ENCODE data around the gene UBALD2. TPM values are rescaled to one million over a fixed set of nuclear protein-coding genes. Genes with fewer than 3 reads are reported as not detected.

Gene UBALD2
- total RNA-seq, 1 donor, result 5.1 TPM

GRCh38 chr17:76261421-76262215 is 3.5 kb upstream of the UBALD2 start:
- H3K36me3 ChIP-seq (ENCODE audit: insufficient read depth, low read length), result no peaks in the 10 kb centered on the region
- peak; percentile 98 for DNase-seq (ENCODE audit: insufficient read length, low spot score, missing footprints)
- H3K4me1 ChIP-seq (ENCODE audit: insufficient read depth, low read length), result peaks cover 24% of the 10 kb centered on the region
- no peaks in the 10 kb centered on the region for H3K9me3 ChIP-seq (ENCODE audit: low read depth, low read length)
- H3K79me2 ChIP-seq (ENCODE audit: insufficient read depth, low read length), result peaks cover 13% of the 10 kb centered on the region
- TF ChIP-seq, protein P1, sequence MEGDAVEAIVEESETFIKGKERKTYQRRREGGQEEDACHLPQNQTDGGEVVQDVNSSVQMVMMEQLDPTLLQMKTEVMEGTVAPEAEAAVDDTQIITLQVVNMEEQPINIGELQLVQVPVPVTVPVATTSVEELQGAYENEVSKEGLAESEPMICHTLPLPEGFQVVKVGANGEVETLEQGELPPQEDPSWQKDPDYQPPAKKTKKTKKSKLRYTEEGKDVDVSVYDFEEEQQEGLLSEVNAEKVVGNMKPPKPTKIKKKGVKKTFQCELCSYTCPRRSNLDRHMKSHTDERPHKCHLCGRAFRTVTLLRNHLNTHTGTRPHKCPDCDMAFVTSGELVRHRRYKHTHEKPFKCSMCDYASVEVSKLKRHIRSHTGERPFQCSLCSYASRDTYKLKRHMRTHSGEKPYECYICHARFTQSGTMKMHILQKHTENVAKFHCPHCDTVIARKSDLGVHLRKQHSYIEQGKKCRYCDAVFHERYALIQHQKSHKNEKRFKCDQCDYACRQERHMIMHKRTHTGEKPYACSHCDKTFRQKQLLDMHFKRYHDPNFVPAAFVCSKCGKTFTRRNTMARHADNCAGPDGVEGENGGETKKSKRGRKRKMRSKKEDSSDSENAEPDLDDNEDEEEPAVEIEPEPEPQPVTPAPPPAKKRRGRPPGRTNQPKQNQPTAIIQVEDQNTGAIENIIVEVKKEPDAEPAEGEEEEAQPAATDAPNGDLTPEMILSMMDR (IDR thresholded peaks at IDR 0.05; ENCODE audit: extremely low read depth, low read depth, low read length), result no peak
- H3K4me2 ChIP-seq (ENCODE audit: insufficient read depth, low read length), result peak overlapping the region; percentile 8
- no peak overlapping the region for H3K4me3 ChIP-seq (ENCODE audit: insufficient read depth, low read length)
- no peaks in the 10 kb centered on the region for H3K27me3 ChIP-seq (ENCODE audit: insufficient read depth, low read length)
- no peaks in the 10 kb centered on the region for H4K20me1 ChIP-seq (ENCODE audit: insufficient read depth, low read length)
- peak overlapping the region; percentile 53 for H2AFZ ChIP-seq (ENCODE audit: low read length)
- H3K27ac ChIP-seq (ENCODE audit: low read depth, low read length), result peak overlapping the region; percentile 56

- Histone ChIP-seq H3K4me1 (ENCODE audit: insufficient read depth, low read length) (peaks cover 32% of the 10 kb centered on the region), H3K27me3 (ENCODE audit: insufficient read depth, low read length) (no peaks in the 10 kb centered on the region), H3K9me3 (ENCODE audit: low read depth, low read length) (no peaks in the 10 kb centered on the region), H3K4me2 (ENCODE audit: insufficient read depth, low read length) (no peak overlapping the region), H3K36me3 (ENCODE audit: insufficient read depth, low read length) (no peaks in the 10 kb centered on the region), H2AFZ (ENCODE audit: low read length) (peak overlapping the region; percentile 53), H3K27ac (ENCODE audit: low read depth, low read length) (peak overlapping the region; percentile 56), H3K4me3 (ENCODE audit: insufficient read depth, low read length) (no peak overlapping the region), H3K79me2 (ENCODE audit: insufficient read depth, low read length) (peaks cover 24% of the 10 kb centered on the region), H4K20me1 (ENCODE audit: insufficient read depth, low read length) (no peaks in the 10 kb centered on the region)
- DNase-seq (ENCODE audit: insufficient read length, low spot score, missing footprints), result peak; percentile 18
- TF ChIP-seq, protein P1 (IDR thresholded peaks at IDR 0.05; ENCODE audit: extremely low read depth, low read depth, low read length), result no peak
Observed at GRCh38 chr17:76262732-76263344, 2.3 kb upstream of the UBALD2 start.

- TF ChIP-seq, protein P1 (IDR thresholded peaks at IDR 0.05; ENCODE audit: extremely low read depth, low read depth, low read length), result no peak
- Histone ChIP-seq H3K36me3 (ENCODE audit: insufficient read depth, low read length) (no peaks in the 10 kb centered on the region), H3K79me2 (ENCODE audit: insufficient read depth, low read length) (peaks cover 33% of the 10 kb centered on the region), H3K27ac (ENCODE audit: low read depth, low read length) (peak overlapping the region; percentile 95), H4K20me1 (ENCODE audit: insufficient read depth, low read length) (no peaks in the 10 kb centered on the region), H2AFZ (ENCODE audit: low read length) (peak overlapping the region; percentile 85), H3K27me3 (ENCODE audit: insufficient read depth, low read length) (no peaks in the 10 kb centered on the region), H3K9me3 (ENCODE audit: low read depth, low read length) (no peaks in the 10 kb centered on the region), H3K4me2 (ENCODE audit: insufficient read depth, low read length) (peak overlapping the region; percentile 94), H3K4me1 (ENCODE audit: insufficient read depth, low read length) (peaks cover 42% of the 10 kb centered on the region), H3K4me3 (ENCODE audit: insufficient read depth, low read length) (no peak overlapping the region)
- no peak for DNase-seq (ENCODE audit: insufficient read length, low spot score, missing footprints)
Observed at GRCh38 chr17:76263896-76264295, 1.3 kb upstream of the UBALD2 start.

DNA sequence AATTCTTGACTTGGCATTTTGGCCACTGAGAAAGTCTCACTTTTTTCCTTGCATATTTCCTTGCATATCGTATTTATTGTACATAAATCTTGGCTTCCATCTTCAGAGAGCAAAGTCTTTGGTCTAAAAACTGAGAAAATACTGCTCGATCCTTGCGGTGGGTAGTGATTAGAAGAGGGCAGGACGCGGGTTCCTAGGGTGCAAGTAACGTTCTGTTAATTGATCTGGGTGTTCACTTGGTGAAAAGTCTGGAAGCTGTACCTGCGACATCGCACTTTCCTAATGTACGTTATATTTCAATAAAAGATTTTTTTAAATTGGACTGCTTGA is 758 bp upstream of the UBALD2 start:
- TF ChIP-seq, protein P1 (IDR thresholded peaks at IDR 0.05; ENCODE audit: extremely low read depth, low read depth, low read length), result no peak
- Histone ChIP-seq H3K4me2 (ENCODE audit: insufficient read depth, low read length) (peak overlapping the region; percentile 94), H3K4me1 (ENCODE audit: insufficient read depth, low read length) (peaks cover 42% of the 10 kb centered on the region), H3K9me3 (ENCODE audit: low read depth, low read length) (no peaks in the 10 kb centered on the region), H3K27me3 (ENCODE audit: insufficient read depth, low read length) (no peaks in the 10 kb centered on the region), H3K4me3 (ENCODE audit: insufficient read depth, low read length) (peak overlapping the region; percentile 63), H2AFZ (ENCODE audit: low read length) (peak overlapping the region; percentile 85), H4K20me1 (ENCODE audit: insufficient read depth, low read length) (peaks cover 2% of the 10 kb centered on the region), H3K27ac (ENCODE audit: low read depth, low read length) (peak overlapping the region; percentile 95), H3K79me2 (ENCODE audit: insufficient read depth, low read length) (peaks cover 37% of the 10 kb centered on the region), H3K36me3 (ENCODE audit: insufficient read depth, low read length) (peaks cover 4% of the 10 kb centered on the region)
- DNase-seq (ENCODE audit: insufficient read length, low spot score, missing footprints), result no peak
